ENCODE data around the gene C6orf89.

C6orf89 gene

DNA sequence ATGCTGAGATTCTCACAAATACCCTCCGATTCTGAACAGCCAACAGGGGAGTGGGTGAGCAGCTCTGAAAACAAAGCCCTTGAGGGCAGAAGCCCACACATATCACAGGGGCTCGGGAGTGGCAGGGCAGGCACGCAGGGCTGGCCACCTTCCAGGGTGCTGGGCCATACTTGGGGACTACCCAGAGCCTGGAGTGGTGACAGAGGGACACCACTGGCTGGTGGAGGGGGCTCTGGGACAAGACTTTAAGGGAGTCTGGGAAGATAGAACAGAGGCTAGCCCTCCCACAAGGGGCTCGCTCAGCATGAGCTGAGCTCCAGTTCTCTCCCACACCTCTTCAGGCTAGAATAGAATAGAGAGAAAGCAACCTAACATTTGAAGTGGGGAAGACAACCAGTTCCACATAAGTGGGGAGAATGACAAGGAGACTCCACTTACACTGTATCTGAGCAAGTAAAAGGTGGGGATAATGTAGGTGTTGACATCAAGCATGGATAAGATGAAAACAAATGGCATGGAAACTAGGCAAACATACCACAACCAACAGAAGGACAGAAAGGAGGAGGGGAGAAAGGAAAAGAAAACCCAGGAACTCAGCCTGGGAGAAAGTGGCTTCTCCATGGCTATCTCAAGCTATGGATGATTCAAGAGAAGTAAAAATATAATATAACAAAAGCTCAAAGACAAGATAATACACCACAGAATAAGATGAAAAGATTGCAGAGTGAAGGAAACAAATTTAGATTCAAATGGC is 18.1 kb upstream of the C6orf89 start:
- Histone ChIP-seq H3K9me3 (replicated peaks in 1 of 11) (no peaks in the 10 kb centered on the region), H3K36me3 (peaks cover 66 to 99% (median 93%) of the 10 kb centered on the region in 11 experiments), H3K27me3 (no peaks in the 10 kb centered on the region), H3K27ac (no peak overlapping the region), H3K4me1 (peaks cover 4 to 43% (median 22%) of the 10 kb centered on the region in 10 experiments), H3K9ac (no peak overlapping the region), H4K20me1 (peaks cover 0 to 62% (median 47%) of the 10 kb centered on the region in 11 experiments; a peak in 16 of 22 replicates), H3K4me2 (peak overlapping the region in 1 of 11 experiments; percentile 0; a peak in 2 of 22 replicates), H3K4me3 (no peak overlapping the region)
- no peak for TF ChIP-seq Cebpa-rat (IDR thresholded peaks at IDR 0.05)

DNA sequence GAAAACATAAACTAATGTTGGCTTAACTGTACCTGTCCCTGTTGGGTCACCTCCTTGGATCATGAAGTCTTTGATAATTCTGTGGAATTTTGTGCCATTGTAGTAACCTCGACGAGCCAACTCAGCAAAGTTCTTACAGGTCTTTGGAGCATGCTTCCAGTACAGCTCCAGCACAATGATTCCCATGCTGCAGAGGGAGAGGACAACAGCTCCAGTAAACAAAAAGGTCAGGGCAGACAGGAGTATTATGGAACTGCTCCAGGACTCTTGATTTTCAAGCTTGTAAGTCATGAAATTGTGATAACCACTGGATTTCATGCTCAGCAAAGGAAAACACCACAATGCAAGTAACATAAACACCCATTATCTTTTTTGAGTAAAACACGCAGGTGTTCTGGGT is 14.1 kb upstream of the C6orf89 start:
- Histone ChIP-seq H3K4me3 (no peak overlapping the region), H3K27me3 (no peaks in the 10 kb centered on the region), H3K4me2 (no peak overlapping the region; a peak in 1 of 22 replicates), H3K9me3 (replicated peaks in 1 of 11) (no peaks in the 10 kb centered on the region), H3K4me1 (peaks cover 27 to 54% (median 41%) of the 10 kb centered on the region in 10 experiments), H3K27ac (no peak overlapping the region), H3K9ac (no peak overlapping the region), H4K20me1 (peaks cover 0 to 23% (median 11%) of the 10 kb centered on the region in 11 experiments; a peak in 11 of 22 replicates), H3K36me3 (peaks cover 38 to 60% (median 58%) of the 10 kb centered on the region in 11 experiments)
- no peak for TF ChIP-seq Cebpa-rat (IDR thresholded peaks at IDR 0.05)

DNA sequence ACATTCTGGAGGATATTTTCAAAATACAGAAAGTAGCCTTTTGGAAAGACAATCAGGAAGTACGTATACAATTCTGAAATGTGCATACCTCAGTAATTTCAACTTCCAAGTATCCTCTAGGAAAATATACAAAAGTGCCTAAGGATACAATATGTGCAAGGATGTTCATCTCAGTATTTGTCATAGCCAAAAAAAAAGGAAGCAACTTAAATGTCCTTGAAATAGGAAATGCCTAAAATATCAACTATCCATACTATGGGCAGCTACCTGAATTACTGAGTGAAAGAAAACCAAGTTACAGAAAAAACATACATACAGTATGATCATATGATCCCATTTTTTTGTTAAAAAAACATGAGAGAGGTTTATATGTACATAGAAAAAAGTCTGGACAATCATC is 12.6 kb upstream of the C6orf89 start:
- peaks cover 0 to 9% (median 0%) of the 10 kb centered on the region in 11 experiments; a peak in 5 of 22 replicates for H4K20me1 ChIP-seq
- H3K27me3 ChIP-seq, result no peaks in the 10 kb centered on the region
- H3K4me3 ChIP-seq, result peak overlapping the region in 9 of 10 experiments; percentile 78 to 91 (median 83); a peak in 13 of 20 replicates
- peaks cover 27 to 45% (median 37%) of the 10 kb centered on the region in 10 experiments for H3K4me1 ChIP-seq
- H3K27ac ChIP-seq, result peak overlapping the region in 5 of 11 experiments; percentile 88 to 98 (median 95); a peak in 7 of 22 replicates
- H3K9me3 ChIP-seq (replicated peaks in 1 of 11), result no peaks in the 10 kb centered on the region
- TF ChIP-seq Cebpa-rat (IDR thresholded peaks at IDR 0.05), result no peak
- peak overlapping the region in 7 of 11 experiments; percentile 88 to 97 (median 94); a peak in 11 of 22 replicates for H3K9ac ChIP-seq
- H3K36me3 ChIP-seq, result peaks cover 28 to 46% (median 44%) of the 10 kb centered on the region in 11 experiments
- H3K4me2 ChIP-seq, result peak overlapping the region; percentile 82 to 99 (median 94)

DNA sequence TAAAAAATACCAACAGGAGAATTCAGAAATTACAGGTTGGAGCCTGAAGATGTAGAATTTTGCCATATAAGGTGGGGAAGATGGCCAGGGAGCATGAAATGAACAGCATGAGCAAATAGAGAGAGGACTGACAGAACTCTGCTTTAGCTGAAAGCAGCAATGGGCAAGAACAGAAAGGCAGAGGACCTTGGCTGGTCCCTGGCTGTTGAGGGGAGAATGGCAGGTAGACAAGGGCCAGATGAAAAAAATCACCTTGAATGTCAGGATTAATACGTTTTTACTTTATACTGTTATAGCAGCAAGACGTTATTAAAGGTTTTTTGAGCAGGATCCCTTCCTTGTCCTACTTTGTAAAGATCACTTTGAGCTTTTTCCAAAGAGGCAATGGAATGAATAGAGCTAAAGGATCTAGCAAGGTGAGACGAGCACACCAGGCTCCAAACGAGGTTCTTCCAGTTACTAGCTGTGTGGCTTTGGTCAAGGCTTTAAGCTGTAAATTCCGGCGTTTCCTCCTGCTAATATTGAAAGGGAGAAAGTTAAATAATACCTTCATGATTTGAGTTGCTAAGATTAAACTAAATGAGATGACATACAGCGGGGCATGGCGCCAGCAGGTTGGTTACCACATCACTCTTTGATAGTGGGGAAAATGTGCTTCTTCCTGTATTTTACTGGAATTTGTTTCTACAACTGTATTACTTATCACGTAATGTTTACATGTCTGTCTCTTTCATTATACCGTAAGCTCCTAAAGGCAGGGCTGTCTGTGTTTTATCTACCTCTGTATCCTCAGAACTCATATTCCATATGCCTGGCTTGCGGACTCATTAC is 11.9 kb upstream of the C6orf89 start:
- peak overlapping the region; percentile 76 to 91 (median 82) for H3K4me3 ChIP-seq
- H3K4me1 ChIP-seq, result peaks cover 27 to 45% (median 37%) of the 10 kb centered on the region in 10 experiments
- no peaks in the 10 kb centered on the region for H3K9me3 ChIP-seq (replicated peaks in 1 of 11)
- no peaks in the 10 kb centered on the region for H3K27me3 ChIP-seq
- H3K27ac ChIP-seq, result peak overlapping the region; percentile 87 to 98 (median 95); a peak in 21 of 22 replicates
- H3K36me3 ChIP-seq, result peaks cover 23 to 39% (median 37%) of the 10 kb centered on the region in 11 experiments
- H3K4me2 ChIP-seq, result peak overlapping the region; percentile 82 to 99 (median 94)
- H4K20me1 ChIP-seq, result peaks cover 0 to 1% (median 0%) of the 10 kb centered on the region in 11 experiments; a peak in 4 of 22 replicates
- no peak for TF ChIP-seq Cebpa-rat (IDR thresholded peaks at IDR 0.05)
- peak overlapping the region; percentile 88 to 97 (median 94) for H3K9ac ChIP-seq

DNA sequence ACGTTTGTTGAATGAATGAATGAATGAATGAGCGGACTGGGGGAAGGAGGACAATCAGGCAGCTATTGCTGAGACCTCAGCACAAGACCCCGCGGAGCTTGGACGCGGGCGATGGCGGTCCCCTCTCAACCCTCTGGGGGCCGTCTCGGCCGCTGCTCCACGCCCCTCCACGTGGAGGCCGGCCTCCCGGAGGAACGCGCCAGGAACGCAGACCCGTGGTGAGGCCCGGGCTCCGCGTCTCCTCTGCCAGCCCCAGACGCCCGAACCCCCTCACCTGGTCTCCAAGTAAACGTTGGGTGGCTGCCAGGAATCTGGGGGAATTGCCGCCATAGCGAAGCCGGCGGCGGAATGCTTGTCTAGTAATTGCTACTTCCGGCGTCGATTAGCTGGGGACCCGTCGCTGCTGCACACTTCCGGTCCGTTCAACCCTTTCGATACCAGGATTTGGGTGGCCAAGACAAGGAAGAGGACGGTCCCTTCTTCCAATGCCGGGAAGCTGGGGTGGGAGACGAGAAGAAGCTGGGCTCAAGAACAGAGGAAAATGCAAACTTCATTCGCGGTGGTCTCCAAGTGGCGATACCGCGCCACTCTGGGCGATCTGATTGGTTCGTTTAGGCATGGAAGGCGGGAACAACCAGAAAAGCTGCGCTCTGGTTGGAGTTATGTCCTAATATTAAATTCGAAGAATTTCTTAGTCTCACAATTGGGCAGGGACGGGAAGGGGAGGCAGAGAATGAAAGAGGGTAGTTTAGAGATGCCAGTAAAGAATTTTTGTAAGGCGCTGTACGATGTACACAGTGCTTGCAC is 11.1 kb upstream of the C6orf89 start, which contains the start of gene PPIL1:
Gene PPIL1, minus strand, starts transcription at position 361 of the 807 bp plus-strand sequence. Its CDS starts 31 bp downstream, at position 330.
- H3K4me2 ChIP-seq, result peak within 1 kb of the TSS; percentile 82 to 99 (median 94)
- H3K4me1 ChIP-seq, result peaks cover 27 to 45% (median 37%) of the 10 kb centered on the region in 10 experiments
- peak within 1 kb of the TSS; percentile 76 to 91 (median 82) for H3K4me3 ChIP-seq
- H3K27ac ChIP-seq, result peak within 1 kb of the TSS; percentile 87 to 98 (median 95)
- H3K9ac ChIP-seq, result peak within 1 kb of the TSS; percentile 88 to 97 (median 94)
- H3K36me3 ChIP-seq, result peaks cover 15 to 31% (median 29%) of the 10 kb centered on the region in 11 experiments; a peak in 21 of 22 replicates
- TF ChIP-seq Cebpa-rat (IDR thresholded peaks at IDR 0.05), result no peak
- H3K27me3 ChIP-seq, result no peaks in the 10 kb centered on the region
- no peaks in the 10 kb centered on the region; a peak in 3 of 22 replicates for H4K20me1 ChIP-seq
- no peaks in the 10 kb centered on the region for H3K9me3 ChIP-seq (replicated peaks in 1 of 11)

DNA sequence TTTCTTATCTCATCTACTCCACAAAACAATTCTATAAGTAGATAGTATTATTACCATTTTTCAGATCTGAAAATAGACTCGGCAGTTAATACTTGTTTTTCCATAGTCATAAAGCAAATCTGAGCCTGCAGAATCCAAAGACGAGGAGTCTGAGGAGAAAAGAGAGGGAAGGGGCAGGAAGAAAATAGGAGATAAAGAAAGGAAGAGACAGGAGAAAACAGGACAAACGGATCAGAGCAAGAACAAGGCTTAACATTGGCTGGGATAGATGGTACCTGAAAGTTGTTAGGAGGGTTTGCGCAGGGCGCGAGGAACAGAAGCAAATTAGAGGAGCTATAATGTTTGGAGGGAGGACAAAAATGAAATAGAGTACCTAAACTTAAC is 10.5 kb upstream of the C6orf89 start:
- H4K20me1 ChIP-seq, result no peaks in the 10 kb centered on the region; a peak in 2 of 22 replicates
- H3K9me3 ChIP-seq (replicated peaks in 1 of 11), result no peaks in the 10 kb centered on the region; a peak in 1 of 22 replicates
- peak overlapping the region; percentile 87 to 98 (median 95); a peak in 21 of 22 replicates for H3K27ac ChIP-seq
- peak overlapping the region; percentile 88 to 97 (median 94) for H3K9ac ChIP-seq
- no peaks in the 10 kb centered on the region for H3K27me3 ChIP-seq
- peaks cover 27 to 41% (median 36%) of the 10 kb centered on the region in 10 experiments for H3K4me1 ChIP-seq
- peaks cover 9 to 25% (median 23%) of the 10 kb centered on the region in 11 experiments; a peak in 21 of 22 replicates for H3K36me3 ChIP-seq
- peak overlapping the region; percentile 76 to 91 (median 82) for H3K4me3 ChIP-seq
- TF ChIP-seq Cebpa-rat (IDR thresholded peaks at IDR 0.05), result no peak
- H3K4me2 ChIP-seq, result peak overlapping the region; percentile 61 to 99 (median 86)

DNA sequence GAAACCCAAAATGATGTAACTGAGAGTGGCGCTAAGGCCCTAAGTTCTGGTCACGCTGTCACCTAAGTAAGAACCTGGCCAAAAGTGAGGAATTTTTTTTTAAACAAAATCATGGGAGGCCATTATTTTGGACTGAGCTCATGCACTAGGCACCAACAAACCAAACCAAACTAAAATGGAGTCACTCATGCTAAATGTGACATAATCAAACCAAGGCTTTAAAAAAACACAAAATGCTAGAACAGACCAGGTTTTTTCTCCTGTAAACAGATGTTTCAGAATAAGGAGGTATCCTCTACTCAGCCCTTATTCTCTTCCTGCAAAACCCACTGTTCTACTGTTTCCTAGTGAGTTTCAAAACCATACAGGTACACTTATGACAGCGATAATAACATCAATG is 1.1 kb upstream of the C6orf89 start:
- H3K9ac ChIP-seq, result no peak overlapping the region
- TF ChIP-seq Cebpa-rat (IDR thresholded peaks at IDR 0.05), result no peak
- H3K27ac ChIP-seq, result no peak overlapping the region
- H3K4me3 ChIP-seq, result no peak overlapping the region
- no peaks in the 10 kb centered on the region for H3K27me3 ChIP-seq
- peaks cover 15 to 23% (median 20%) of the 10 kb centered on the region in 10 experiments for H3K4me1 ChIP-seq
- H4K20me1 ChIP-seq, result peaks cover 0 to 3% (median 0%) of the 10 kb centered on the region in 11 experiments; a peak in 2 of 22 replicates
- H3K9me3 ChIP-seq (replicated peaks in 1 of 11), result peaks cover 0 to 11% (median 5%) of the 10 kb centered on the region in 11 experiments; a peak in 10 of 22 replicates
- peak overlapping the region in 2 of 11 experiments; percentile 63 to 67; a peak in 4 of 22 replicates for H3K4me2 ChIP-seq
- H3K36me3 ChIP-seq, result no peaks in the 10 kb centered on the region

All from BLaER1 treated with 17β-estradiol and CSF1 and Interleukin-3, amounts not matched to agents 10 nM and 100 nM (cell line).